H9 (cell line): Measurements from ENCODE around the gene DDX60. TPM values are rescaled to one million over a fixed set of nuclear protein-coding genes. Genes with fewer than 3 reads are reported as not detected.

Source experiments
- DNase-seq: peaks from one replicate; pipeline ENCODE4 v3.0.0-alpha.2; 2017
- H2AFZ ChIP-seq: one replicate; pipeline ENCODE4 v1.6.1; 2013; ENCODE audit warnings: mild to moderate bottlenecking, low read length, control low read depth, moderate library complexity
- H2AK5ac ChIP-seq: 2 replicates; pipeline ENCODE4 v1.6.1; 2013; ENCODE audit warnings: low read length, control low read depth, mixed read lengths; ENCODE audit not compliant: insufficient read length
- H2BK120ac ChIP-seq: one replicate; pipeline ENCODE4 v1.6.1; 2013; ENCODE audit warnings: low read depth, mild to moderate bottlenecking, low read length, control low read depth, inconsistent platforms; ENCODE audit not compliant: poor library complexity, severe bottlenecking
- H2BK12ac ChIP-seq: 2 replicates; pipeline ENCODE4 v1.6.1; 2013; ENCODE audit warnings: low read length, control low read depth, mixed read lengths, low read depth; ENCODE audit not compliant: insufficient read length
- H2BK15ac ChIP-seq: 2 replicates; pipeline ENCODE4 v1.6.1; 2013; ENCODE audit warnings: low read depth, low read length, control low read depth
- H2BK20ac ChIP-seq: one replicate; pipeline ENCODE4 v1.6.1; 2013; ENCODE audit warnings: low read depth, mild to moderate bottlenecking, low read length, control low read depth, inconsistent platforms; ENCODE audit not compliant: poor library complexity, severe bottlenecking
- H2BK5ac ChIP-seq: 2 replicates; pipeline ENCODE4 v1.6.1; 2013; ENCODE audit warnings: low read length, control low read depth, mixed read lengths; ENCODE audit not compliant: insufficient read length
- H3K14ac ChIP-seq: 2 replicates; pipeline ENCODE4 v1.6.1; 2013; ENCODE audit warnings: low read length, control low read depth; ENCODE audit not compliant: insufficient read depth
- H3K18ac ChIP-seq: 2 replicates; pipeline ENCODE4 v1.6.1; 2013; ENCODE audit warnings: low read depth, mild to moderate bottlenecking, mixed read lengths, low read length, control low read depth; ENCODE audit not compliant: insufficient read length
- H3K23ac ChIP-seq: 2 replicates; pipeline ENCODE4 v1.6.1; 2013; ENCODE audit warnings: low read length, control low read depth, mixed read lengths, low read depth; ENCODE audit not compliant: insufficient read length
- H3K23me2 ChIP-seq: 2 replicates; pipeline ENCODE4 v1.6.1; 2013; ENCODE audit warnings: low read depth, mild to moderate bottlenecking, mixed read lengths, low read length, control low read depth; ENCODE audit not compliant: insufficient read length, poor library complexity, severe bottlenecking
- H3K27ac ChIP-seq: 2 replicates; pipeline ENCODE4 v1.5.1; 2013; ENCODE audit warnings: low read length, control low read depth, mixed read lengths, low read depth; ENCODE audit not compliant: insufficient read length
- H3K27me3 ChIP-seq: 2 replicates; pipeline ENCODE4 v1.6.1; 2013; ENCODE audit warnings: low read length, control low read depth, inconsistent platforms; ENCODE audit not compliant: insufficient read depth
- H3K4ac ChIP-seq: 2 replicates; pipeline ENCODE4 v1.6.1; 2013; ENCODE audit warnings: low read depth, mild to moderate bottlenecking, control low read depth, inconsistent platforms, low read length, moderate library complexity
- H3K4me1 ChIP-seq: 2 replicates; pipeline ENCODE4 v1.6.1; 2013; ENCODE audit warnings: low read length, control low read depth, inconsistent platforms; ENCODE audit not compliant: insufficient read depth
- H3K4me2 ChIP-seq: 2 replicates; pipeline ENCODE4 v1.6.1; 2013; ENCODE audit warnings: low read length, control low read depth, mixed read lengths; ENCODE audit not compliant: insufficient read length, insufficient read depth
- H3K56ac ChIP-seq: 2 replicates; pipeline ENCODE4 v1.6.1; 2013; ENCODE audit warnings: low read depth, mild to moderate bottlenecking, mixed read lengths, low read length, control low read depth; ENCODE audit not compliant: insufficient read length
- H3K79me1 ChIP-seq: 2 replicates; pipeline ENCODE4 v1.6.1; 2013; ENCODE audit warnings: low read depth, mild to moderate bottlenecking, moderate library complexity, low read length, control low read depth, inconsistent platforms; ENCODE audit not compliant: insufficient read depth, poor library complexity, severe bottlenecking
- H3K79me2 ChIP-seq: 2 replicates; pipeline ENCODE4 v1.6.1; 2013; ENCODE audit warnings: low read length, control low read depth, inconsistent platforms; ENCODE audit not compliant: insufficient read depth
- H3K9ac ChIP-seq: 2 replicates; pipeline ENCODE4 v1.6.1; 2013; ENCODE audit warnings: low read length, control low read depth, mixed read lengths; ENCODE audit not compliant: insufficient read length; ENCODE audit errors: extremely low read depth
- H3K9me3 ChIP-seq: one replicate; pipeline ENCODE4 v1.6.1; 2013; ENCODE audit warnings: low read depth, low read length, inconsistent platforms; ENCODE audit not compliant: control insufficient read depth
- H3T11ph ChIP-seq: one replicate; pipeline ENCODE4 v1.6.1; 2013; ENCODE audit warnings: mild to moderate bottlenecking, low read length, control low read depth, inconsistent platforms
- H4K20me1 ChIP-seq: one replicate; pipeline ENCODE4 v1.6.1; 2013; ENCODE audit not compliant: control insufficient read depth, insufficient read length, insufficient read depth
- H4K5ac ChIP-seq: 2 replicates; pipeline ENCODE4 v1.6.1; 2013; ENCODE audit warnings: low read depth, mild to moderate bottlenecking, mixed read lengths, low read length, control low read depth; ENCODE audit not compliant: insufficient read length
- H4K8ac ChIP-seq: replicated peaks from 2 replicates; pipeline ENCODE4 v1.6.1; 2013; ENCODE audit warnings: low read length, control low read depth, mixed read lengths, low read depth; ENCODE audit not compliant: insufficient read length
- H4K91ac ChIP-seq: 2 replicates; pipeline ENCODE4 v1.6.1; 2013; ENCODE audit warnings: low read depth, mild to moderate bottlenecking, moderate library complexity, mixed read lengths, low read length, control low read depth; ENCODE audit not compliant: insufficient read length
- H3K27ac Mint-ChIP-seq, 3 experiments: 2 replicates in 2 of 3; 3 replicates in 1 of 3; pipeline ENCODE4 v1.8.0; 2020 to 2021; ENCODE audit warnings: mixed read lengths in 3 of 3, mild to moderate bottlenecking in 1 of 3, moderate library complexity in 1 of 3
- H3K27me3 Mint-ChIP-seq: 2 replicates; pipeline ENCODE4 v1.8.0; 2021; ENCODE audit warnings: low read depth, mild to moderate bottlenecking, moderate library complexity, mixed read lengths
- H3K36me3 Mint-ChIP-seq, 3 experiments: 2 replicates in 2 of 3; 3 replicates in 1 of 3; pipeline ENCODE4 v1.8.0; 2020 to 2021; ENCODE audit warnings: low read depth in 3 of 3, mixed read lengths in 3 of 3; ENCODE audit not compliant: insufficient read depth in 1 of 3
- H3K4me1 Mint-ChIP-seq, 2 experiments: 2 replicates each; pipeline ENCODE4 v1.8.0; 2020; ENCODE audit warnings: mixed read lengths in 2 of 2
- H3K4me3 Mint-ChIP-seq, 2 experiments: 2 replicates in 1 of 2; 3 replicates in 1 of 2; pipeline ENCODE4 v1.8.0; 2020 to 2021; ENCODE audit warnings: mild to moderate bottlenecking in 2 of 2, mixed read lengths in 2 of 2, moderate library complexity in 1 of 2
- H3K9me3 Mint-ChIP-seq, 2 experiments: 2 replicates in 1 of 2; 3 replicates in 1 of 2; pipeline ENCODE4 v1.8.0; 2020; ENCODE audit warnings: mild to moderate bottlenecking in 2 of 2, mixed read lengths in 2 of 2, moderate library complexity in 1 of 2
- WGBS: extraction: QIAGEN DNeasy Blood & Tissue Kit; methylation state at CpG from one replicate; pipeline ENCODE4 v1.1.7; 2013; ENCODE audit warnings: missing lambda C conversion rate, low lambda C conversion rate, mixed read lengths; ENCODE audit not compliant: insufficient read length; ENCODE audit errors: extremely low coverage; 5-methylcytosine and 5-hydroxymethylcytosine counted together
- total RNA-seq: library from RNA; stranded (reverse); gene quantifications from 2 replicates; pipeline ENCODE4 v1.2.1, GENCODE V29; 2021
- TF ChIP-seq, protein P1 (sequence below): fragments of 200-600 bp; sonication (generic); conservative IDR thresholded peaks from 3 replicates; pipeline ENCODE4 v1.8.0; 2021; ENCODE audit warnings: antibody characterized with exemption, mild to moderate bottlenecking

Gene DDX60
- total RNA-seq, 1 experiment from 2014 or later: 3.9 TPM

DNA sequence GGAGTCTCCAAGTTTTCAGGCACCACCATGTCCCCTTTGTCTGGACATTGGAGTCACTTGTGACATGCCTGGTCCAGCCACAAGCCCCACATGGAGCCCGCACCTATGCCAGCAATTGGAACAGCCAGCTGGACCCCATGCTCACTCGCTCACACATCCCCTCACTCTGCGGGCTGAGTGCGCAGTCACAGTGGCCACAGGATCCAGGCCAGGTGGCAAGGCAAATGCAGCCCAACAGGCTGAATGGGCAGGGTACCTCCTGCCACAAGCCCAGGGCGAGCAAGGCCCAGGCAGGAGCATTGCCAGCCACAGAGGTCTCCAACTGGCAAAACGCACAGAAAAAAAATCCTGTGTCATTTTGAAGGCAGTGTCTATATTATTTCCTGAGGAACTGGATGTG lies 144.2 kb downstream of the DDX60 start:
- no peaks in the 10 kb centered on the region for H3K23me2 ChIP-seq
- no peak overlapping the region for H3T11ph ChIP-seq
- H2BK20ac ChIP-seq: no peak overlapping the region
- H3K23ac ChIP-seq: no peak overlapping the region
- no peak overlapping the region for H3K4me3 Mint-ChIP-seq
- no peaks in the 10 kb centered on the region for H3K79me1 ChIP-seq
- H2AK5ac ChIP-seq: no peak overlapping the region
- no peak overlapping the region for H2AFZ ChIP-seq
- H2BK15ac ChIP-seq: no peak overlapping the region
- TF ChIP-seq, protein P1, sequence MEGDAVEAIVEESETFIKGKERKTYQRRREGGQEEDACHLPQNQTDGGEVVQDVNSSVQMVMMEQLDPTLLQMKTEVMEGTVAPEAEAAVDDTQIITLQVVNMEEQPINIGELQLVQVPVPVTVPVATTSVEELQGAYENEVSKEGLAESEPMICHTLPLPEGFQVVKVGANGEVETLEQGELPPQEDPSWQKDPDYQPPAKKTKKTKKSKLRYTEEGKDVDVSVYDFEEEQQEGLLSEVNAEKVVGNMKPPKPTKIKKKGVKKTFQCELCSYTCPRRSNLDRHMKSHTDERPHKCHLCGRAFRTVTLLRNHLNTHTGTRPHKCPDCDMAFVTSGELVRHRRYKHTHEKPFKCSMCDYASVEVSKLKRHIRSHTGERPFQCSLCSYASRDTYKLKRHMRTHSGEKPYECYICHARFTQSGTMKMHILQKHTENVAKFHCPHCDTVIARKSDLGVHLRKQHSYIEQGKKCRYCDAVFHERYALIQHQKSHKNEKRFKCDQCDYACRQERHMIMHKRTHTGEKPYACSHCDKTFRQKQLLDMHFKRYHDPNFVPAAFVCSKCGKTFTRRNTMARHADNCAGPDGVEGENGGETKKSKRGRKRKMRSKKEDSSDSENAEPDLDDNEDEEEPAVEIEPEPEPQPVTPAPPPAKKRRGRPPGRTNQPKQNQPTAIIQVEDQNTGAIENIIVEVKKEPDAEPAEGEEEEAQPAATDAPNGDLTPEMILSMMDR: no peak
- H3K9me3 ChIP-seq: no peaks in the 10 kb centered on the region
- H3K4me1 ChIP-seq: no peaks in the 10 kb centered on the region
- no peak for DNase-seq
- no peak overlapping the region; a peak in 1 of 7 replicates for H3K27ac Mint-ChIP-seq
- H3K4ac ChIP-seq: no peak overlapping the region
- H3K4me1 Mint-ChIP-seq: peaks cover 9% of the 10 kb centered on the region in 2 experiments
- H2BK12ac ChIP-seq: no peak overlapping the region
- H3K9me3 Mint-ChIP-seq: no peaks in the 10 kb centered on the region
- no peak overlapping the region for H4K8ac ChIP-seq
- WGBS: no CpG with 5 or more reads among the region's 6 CpGs
- no peaks in the 10 kb centered on the region for H4K20me1 ChIP-seq
- H2BK5ac ChIP-seq: no peak overlapping the region
- H3K9ac ChIP-seq: no peak overlapping the region
- H4K5ac ChIP-seq: no peak overlapping the region
- H3K27ac ChIP-seq: no peak overlapping the region
- no peak overlapping the region for H2BK120ac ChIP-seq
- H3K27me3 ChIP-seq: no peaks in the 10 kb centered on the region
- H3K56ac ChIP-seq: no peak overlapping the region
- H3K27me3 Mint-ChIP-seq: no peaks in the 10 kb centered on the region
- no peak overlapping the region for H3K18ac ChIP-seq
- H3K14ac ChIP-seq: 0 out of 2 replicates have a peak overlapping the region, but pooled peaks have one; percentile 2
- no peak overlapping the region for H3K4me2 ChIP-seq
- no peak overlapping the region for H4K91ac ChIP-seq
- H3K36me3 Mint-ChIP-seq: no peaks in the 10 kb centered on the region; a peak in 1 of 7 replicates
- H3K79me2 ChIP-seq: no peaks in the 10 kb centered on the region
